H4 (cell line): ENCODE measurements around the gene RDH11. TPM values are rescaled to one million over a fixed set of nuclear protein-coding genes. Genes with fewer than 3 reads are reported as not detected.

Experiments
- DNase-seq: peaks from one replicate; pipeline ENCODE4 v3.0.0-alpha.2; 2015; ENCODE audit warnings: low spot score
- total RNA-seq: library from RNA; depleted of rRNA; stranded (reverse); fragments of >200 nt; shearing (Covaris generic); gene quantifications from 2 replicates; pipeline ENCODE4 v1.2.3, GENCODE V29; 2014; rRNA removed

The RDH11 gene
- total RNA-seq, 1 experiment from 2014 or later: 116 TPM

- no peak for DNase-seq
These were observed 45.4 kb downstream of the RDH11 start for GRCh38 chr14:67650151-67650550.

- no peak for DNase-seq
These were observed 49.4 kb downstream of the RDH11 start for GRCh38 chr14:67646131-67646530.

- DNase-seq: no peak
These were observed 50.1 kb downstream of the RDH11 start for GRCh38 chr14:67645414-67645813.

GRCh38 chr14:67644428-67644827 lies 51.1 kb downstream of the RDH11 start:
- DNase-seq: no peak

- DNase-seq: no peak
These were observed 51.9 kb downstream of the RDH11 start for GRCh38 chr14:67643713-67644112.

GRCh38 chr14:67641902-67642749 lies 53.4 kb downstream of the RDH11 start:
- no peak for DNase-seq

- DNase-seq: no peak
These were observed 54.1 kb downstream of the RDH11 start for GRCh38 chr14:67641480-67641879.

GRCh38 chr14:67638642-67639041 lies 56.9 kb downstream of the RDH11 start:
- DNase-seq: no peak

GRCh38 chr14:67636361-67636919 lies 59.1 kb downstream of the RDH11 start:
- no peak for DNase-seq

- DNase-seq: no peak
These were observed 62.0 kb downstream of the RDH11 start for GRCh38 chr14:67633451-67634147.

GRCh38 chr14:67630938-67631337 lies 64.6 kb downstream of the RDH11 start:
- no peak for DNase-seq

GRCh38 chr14:67630186-67630585 lies 65.4 kb downstream of the RDH11 start:
- DNase-seq: no peak

GRCh38 chr14:67627519-67627918 lies 68.0 kb downstream of the RDH11 start:
- DNase-seq: no peak

Other genes starting within 250 kb of the RDH11 start
- gene TMEM229B, start 207.0 kb downstream of the RDH11 start, total RNA-seq: 4.9 and 5.7 TPM in 2 replicates
- gene PLEKHH1, start 162.5 kb downstream of the RDH11 start, total RNA-seq: 0.94 and 1.8 TPM in 2 replicates
- 27.5 and 31.5 TPM in 2 replicates for gene PIGH, start 95.5 kb downstream of the RDH11 start, total RNA-seq
- 26.3 and 29.2 TPM in 2 replicates for gene ARG2, start 75.8 kb downstream of the RDH11 start, total RNA-seq
- 51.9 and 67.7 TPM in 2 replicates for gene VTI1B, start 21.1 kb downstream of the RDH11 start, total RNA-seq
- gene RDH12, start 6.1 kb upstream of the RDH11 start, total RNA-seq: 0.35 and 0.79 TPM in 2 replicates
- 6.4 and 7.1 TPM in 2 replicates for gene ZFYVE26, start 120.8 kb upstream of the RDH11 start, total RNA-seq
- gene RAD51B, start 124.0 kb upstream of the RDH11 start, total RNA-seq: 5.2 and 11.2 TPM in 2 replicates